HG03066 (cell line): ENCODE results near the gene INO80C.
"Not testable (repeated sequence)": the region's sequence is repeated elsewhere in the genome, so short reads cannot be mapped to it uniquely, and the experiment has no call there.

Experiments used
- ATAC-seq: cut with Tn5 transposase; IDR thresholded peaks from one replicate; pipeline ENCODE4 v1.9.1; 2021; ENCODE audit warnings: low read depth; ENCODE audit not compliant: unreplicated experiment

Gene INO80C

GRCh38 chr18:35489913-35490490 lies 7.8 kb downstream of the INO80C start:
- no peak for ATAC-seq

GRCh38 chr18:35489281-35489680 lies 8.5 kb downstream of the INO80C start:
- not testable (repeated sequence) for ATAC-seq

GRCh38 chr18:35488396-35488795 lies 9.4 kb downstream of the INO80C start:
- ATAC-seq: not testable (repeated sequence)

GRCh38 chr18:35487525-35487924 lies 10.2 kb downstream of the INO80C start:
- not testable (repeated sequence) for ATAC-seq

- no peak for ATAC-seq
These were observed 11.9 kb downstream of the INO80C start for GRCh38 chr18:35485852-35486251.

GRCh38 chr18:35484034-35484433 lies 13.7 kb downstream of the INO80C start:
- ATAC-seq: peak; percentile 63

- ATAC-seq: no peak
These were observed 15.8 kb downstream of the INO80C start for GRCh38 chr18:35481960-35482366.

GRCh38 chr18:35479911-35480586 lies 17.7 kb downstream of the INO80C start:
- no peak for ATAC-seq

- no peak for ATAC-seq
These were observed 19.0 kb downstream of the INO80C start for GRCh38 chr18:35478520-35479435.

- ATAC-seq: no peak
These were observed 19.8 kb downstream of the INO80C start for GRCh38 chr18:35477974-35478373.

- ATAC-seq: no peak
These were observed 20.3 kb downstream of the INO80C start for GRCh38 chr18:35477497-35477896.

GRCh38 chr18:35474884-35475283 lies 22.9 kb downstream of the INO80C start:
- ATAC-seq: no peak

- ATAC-seq: no peak
These were observed 24.2 kb downstream of the INO80C start for GRCh38 chr18:35473562-35473961.

GRCh38 chr18:35470435-35470834 lies 27.3 kb downstream of the INO80C start:
- ATAC-seq: no peak

- ATAC-seq: no peak
These were observed 28.0 kb downstream of the INO80C start for GRCh38 chr18:35469725-35470124.

- ATAC-seq: no peak
These were observed 29.0 kb downstream of the INO80C start for GRCh38 chr18:35468711-35469110.

GRCh38 chr18:35467624-35468016 lies 30.1 kb downstream of the INO80C start:
- ATAC-seq: peak; percentile 87

GRCh38 chr18:35466815-35467623 lies 30.7 kb downstream of the INO80C start:
- ATAC-seq: no peak

GRCh38 chr18:35466334-35466733 lies 31.4 kb downstream of the INO80C start:
- no peak for ATAC-seq

- no peak for ATAC-seq
These were observed 32.4 kb downstream of the INO80C start for GRCh38 chr18:35465329-35465728.
